ENCODE data around the gene CARS1.

CARS1 gene

DNA sequence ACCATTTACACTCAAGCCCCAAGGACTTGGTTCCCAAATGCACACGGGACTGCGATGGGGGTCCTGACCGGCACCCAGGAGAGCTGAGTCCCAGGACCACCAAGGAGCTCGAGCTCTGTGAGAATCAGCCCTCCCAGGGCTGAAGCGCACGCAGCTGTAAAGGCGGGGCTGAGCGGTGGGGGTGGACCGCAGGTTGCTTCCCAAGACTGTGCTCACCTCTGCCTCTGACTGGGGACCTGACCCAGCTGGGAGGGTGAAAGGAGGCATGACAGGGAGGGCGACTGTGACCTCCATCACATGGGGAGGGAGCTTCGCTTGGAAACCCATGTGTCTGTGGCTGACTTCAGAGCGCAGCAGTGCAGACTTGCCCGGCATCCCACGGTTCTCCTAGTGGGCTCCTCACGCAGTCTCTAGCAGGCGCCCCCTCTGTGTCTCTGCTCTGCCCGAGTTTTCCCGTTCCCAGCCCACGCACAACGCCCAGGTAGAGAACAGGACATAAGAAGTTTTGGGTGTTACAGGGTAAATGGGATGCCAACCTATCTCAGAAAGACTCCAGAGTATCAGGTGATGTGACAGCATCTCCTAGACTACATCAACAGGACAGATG lies 49.7 kb downstream of the CARS1 start:
- no peak for DNase-seq

DNA sequence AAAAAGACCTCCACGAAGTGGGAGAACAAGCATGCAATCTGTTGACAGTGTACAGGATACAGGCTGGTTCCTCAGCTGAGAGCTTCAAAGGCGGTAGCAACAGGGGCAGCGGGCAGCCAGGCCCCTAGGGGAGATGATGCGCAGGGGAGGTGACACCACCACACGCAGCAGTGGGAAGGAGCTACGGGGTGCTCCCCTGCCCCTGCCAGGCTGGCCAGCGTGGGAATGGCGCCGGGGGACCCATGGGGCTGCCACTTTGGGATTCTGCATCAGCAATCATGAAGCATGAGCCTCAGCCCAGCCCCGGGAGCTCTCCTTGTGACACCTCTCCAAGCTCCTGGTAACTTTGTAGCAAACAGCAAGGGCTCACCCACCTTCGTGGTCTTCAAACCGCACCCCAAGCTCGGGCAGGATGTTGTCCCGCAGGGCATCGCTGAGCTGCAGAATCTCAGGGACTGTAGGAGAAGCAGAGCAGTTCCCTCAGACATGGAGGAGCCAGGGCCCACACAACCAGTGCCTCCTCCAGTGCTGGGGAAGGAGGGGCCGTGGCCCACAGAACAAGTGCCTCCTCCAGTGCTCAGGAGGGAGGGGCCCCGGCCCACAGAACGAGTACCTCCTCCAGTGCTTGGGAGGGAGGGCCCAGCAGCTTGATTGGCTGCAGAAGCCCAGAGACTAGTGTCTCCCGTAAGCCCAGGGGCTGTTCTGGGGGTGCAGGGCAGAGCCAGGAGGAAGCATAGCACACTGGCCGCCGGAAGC lies 50.5 kb downstream of the CARS1 start:
- no peak for DNase-seq

DNA sequence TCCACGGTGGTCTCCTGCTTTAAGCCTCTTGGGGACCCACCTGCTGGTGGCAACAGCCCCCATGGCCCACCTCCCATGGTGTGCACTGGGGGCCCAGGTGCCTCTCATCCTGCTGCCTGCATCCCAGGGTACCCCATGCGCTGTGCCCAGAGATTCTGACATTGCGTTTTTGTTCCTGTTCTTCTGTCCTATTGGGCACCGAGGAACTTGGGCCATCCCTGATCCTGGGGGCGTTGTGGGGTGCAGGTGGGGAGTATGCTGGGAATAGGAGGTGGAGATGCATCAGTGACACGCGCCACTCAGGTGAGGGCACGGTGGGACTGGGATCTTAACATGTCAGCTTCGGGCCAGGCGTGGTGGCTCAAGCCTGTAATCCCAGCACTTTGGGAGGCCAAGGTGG lies 52.7 kb downstream of the CARS1 start:
- DNase-seq, result no peak

- DNase-seq, result no peak
Observed at GRCh38 chr11:3003396-3004231, 53.6 kb downstream of the CARS1 start.

DNA sequence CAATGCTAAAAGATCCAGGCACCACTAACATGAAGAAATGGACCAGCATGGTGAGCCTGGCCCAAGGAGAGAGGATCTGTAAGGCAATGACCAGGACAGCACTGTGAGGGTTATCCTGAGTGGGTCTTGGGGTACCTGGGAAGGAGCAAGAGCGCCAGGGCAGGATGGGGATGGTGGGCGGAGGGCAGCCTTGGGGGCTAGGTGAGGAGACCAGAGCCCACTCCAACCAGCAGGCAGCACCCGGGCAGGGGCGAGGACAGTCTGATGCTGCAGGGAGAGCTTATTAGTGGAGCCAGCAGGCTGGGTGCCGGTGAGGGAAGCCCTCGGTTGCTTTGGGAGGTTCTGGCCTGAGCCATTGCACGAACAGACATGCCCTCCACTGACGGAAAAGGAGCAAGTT lies 54.4 kb downstream of the CARS1 start:
- no peak for DNase-seq

DNA sequence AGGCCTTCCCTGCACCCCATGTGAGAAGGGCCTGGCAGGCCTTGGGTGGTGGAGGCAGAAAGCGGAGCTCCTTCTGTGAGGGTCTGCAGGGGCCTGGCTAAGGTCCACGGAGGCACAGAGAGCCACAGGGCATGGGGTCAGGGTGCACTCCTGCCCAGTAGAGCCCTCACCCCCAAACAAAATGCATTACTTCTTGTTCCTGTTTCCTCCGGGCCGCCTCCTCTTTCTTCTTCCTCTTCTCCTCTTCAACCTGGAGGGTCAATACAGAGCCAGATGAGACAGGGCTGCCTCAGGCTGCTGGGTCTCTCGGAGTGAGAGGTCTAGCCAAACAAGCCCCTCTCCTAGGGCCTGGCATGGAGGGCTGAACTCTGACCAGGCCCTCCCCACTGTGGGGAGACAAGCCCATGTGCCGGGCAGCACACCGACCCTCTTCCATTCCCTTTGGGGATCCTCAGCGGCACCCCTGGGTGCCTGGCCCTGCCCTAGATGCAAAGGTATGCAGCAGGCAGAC lies 54.8 kb downstream of the CARS1 start:
- no peak for DNase-seq

- no peak for DNase-seq
Observed at GRCh38 chr11:3001496-3001895, 55.7 kb downstream of the CARS1 start.

- no peak for DNase-seq
Observed at GRCh38 chr11:3000032-3000961, 56.9 kb downstream of the CARS1 start.

DNA sequence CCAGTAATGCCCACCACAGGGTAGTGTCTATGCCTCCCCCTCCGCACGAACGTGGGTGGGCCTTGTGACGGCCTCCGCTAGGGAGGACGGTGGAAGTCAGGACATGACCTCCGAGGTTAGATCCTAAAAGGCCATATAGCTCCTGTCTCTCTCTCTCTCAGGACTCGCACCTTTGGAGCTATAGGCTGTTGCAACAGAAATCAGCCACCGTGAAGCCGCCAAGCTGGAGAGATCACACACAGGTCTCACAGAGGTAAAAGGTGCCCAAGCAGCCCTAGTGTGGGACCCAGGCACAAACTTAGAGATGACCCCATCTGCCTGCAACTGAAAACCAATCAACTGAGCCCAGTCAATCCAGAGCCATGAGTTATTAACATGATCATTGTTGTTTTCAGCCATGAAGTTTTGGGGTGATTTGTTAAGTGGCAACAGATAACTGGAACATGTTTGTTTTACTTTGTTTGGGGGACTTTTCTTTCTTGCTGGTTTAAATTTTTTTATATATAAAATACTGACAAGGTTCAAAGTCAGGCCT lies 57.7 kb downstream of the CARS1 start:
- DNase-seq, result no peak

DNA sequence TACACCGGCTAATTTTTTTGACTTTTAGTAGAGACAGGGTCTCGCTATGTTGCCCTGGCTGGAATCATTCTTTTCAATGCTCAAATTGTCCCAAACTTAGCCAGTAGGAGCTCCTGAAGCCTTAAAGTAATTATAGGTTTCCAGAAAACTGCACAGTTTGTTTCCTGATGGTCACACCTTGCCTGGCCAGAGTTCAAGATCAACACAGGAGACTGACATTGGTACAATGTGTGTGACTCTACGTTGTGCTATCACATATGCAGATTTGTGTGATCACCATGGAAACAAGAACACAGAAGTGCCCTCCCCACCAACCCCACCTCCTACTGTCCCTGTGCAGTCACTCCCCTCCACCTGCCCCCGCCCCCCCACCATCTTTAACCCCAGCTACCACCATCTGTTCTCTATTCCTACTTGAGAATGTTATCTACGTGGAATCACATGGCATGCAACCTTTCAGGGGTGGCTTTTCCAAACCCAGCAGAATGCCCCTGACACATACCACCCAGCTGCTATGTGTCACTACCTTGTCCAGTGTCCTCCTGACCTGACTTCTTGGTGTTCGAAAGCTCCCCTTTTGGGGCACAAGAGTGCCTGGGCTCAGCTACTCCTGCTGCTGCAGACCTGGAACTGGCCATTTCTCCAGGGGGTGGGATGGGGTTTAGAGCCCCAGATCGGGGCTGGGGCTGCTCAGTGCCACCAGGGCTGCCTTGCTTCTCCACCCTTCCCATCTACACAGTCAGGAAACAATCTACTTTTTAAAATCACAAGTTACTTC lies 59.0 kb downstream of the CARS1 start:
- DNase-seq, result no peak

- DNase-seq, result no peak
Observed at GRCh38 chr11:2997406-2997805, 59.8 kb downstream of the CARS1 start.

- no peak for DNase-seq
Observed at GRCh38 chr11:2996976-2997375, 60.2 kb downstream of the CARS1 start.

GRCh38 chr11:2995893-2996554 lies 61.2 kb downstream of the CARS1 start:
- no peak for DNase-seq

- DNase-seq, result no peak
Observed at GRCh38 chr11:2995031-2995561, 62.1 kb downstream of the CARS1 start.

DNA sequence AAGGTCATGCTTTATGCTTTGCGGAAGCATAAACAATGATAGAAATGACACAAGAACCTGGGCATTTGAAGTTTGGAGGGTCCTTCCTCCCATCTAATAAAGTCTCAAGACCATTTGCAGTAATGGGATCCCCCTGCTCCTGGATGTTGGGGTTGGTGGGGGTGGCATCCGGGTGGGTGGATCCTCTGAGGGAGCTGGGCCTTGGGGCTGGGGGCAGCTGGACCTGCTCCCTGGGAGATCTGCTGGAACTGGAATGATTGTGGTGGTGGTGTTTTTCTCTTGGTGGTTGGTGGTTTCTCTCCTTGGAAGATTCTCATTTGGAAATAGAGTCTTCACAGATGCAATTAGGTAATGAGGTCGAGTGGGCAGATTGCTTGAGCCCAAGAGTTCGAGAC lies 62.9 kb downstream of the CARS1 start:
- no peak for DNase-seq

DNA sequence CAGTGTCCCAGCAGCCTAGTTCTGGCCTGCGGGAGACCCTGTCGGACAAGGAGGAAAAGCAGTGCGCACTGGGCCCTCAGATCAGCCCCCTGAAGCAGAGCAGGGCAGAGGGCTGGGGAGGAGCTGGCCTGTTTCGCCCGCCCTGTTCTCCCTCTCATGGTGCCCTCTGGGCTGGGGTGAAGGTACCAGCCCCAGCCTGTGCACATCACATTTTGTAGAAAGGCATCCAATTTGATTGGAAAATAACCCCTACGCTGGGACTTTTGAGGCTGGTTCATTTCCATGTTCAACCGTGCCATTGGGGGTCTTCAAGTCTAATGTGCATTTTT lies 64.3 kb downstream of the CARS1 start:
- no peak for DNase-seq

- DNase-seq, result peak; percentile 98
Observed at GRCh38 chr11:2992234-2992996, 64.8 kb downstream of the CARS1 start, which contains the start of gene NAP1L4. NAP1L4 (minus strand) TSS chr11:2992329; CDS start chr11:2979220, 13,109 bp downstream.

GRCh38 chr11:2991452-2992233 lies 65.6 kb downstream of the CARS1 start:
- DNase-seq, result peak; percentile 26
